GM23338 (cell line): ENCODE data around the gene TNFSF9. TPM values are rescaled to one million over a fixed set of nuclear protein-coding genes. Genes with fewer than 3 reads are reported as not detected.

Source experiments
- ATAC-seq: fragments of 200-7000 bp; cut with Tn5 transposase; 3 replicates; pipeline ENCODE4 v1.9.1; 2020
- DNase-seq: peaks from one replicate; pipeline ENCODE4 v3.0.0-alpha.2; 2015; ENCODE audit warnings: low spot score
- H2AFZ ChIP-seq: fragments of 200-600 bp; sonication (generic); 2 replicates; pipeline ENCODE4 v1.8.0; 2016; ENCODE audit warnings: antibody characterized with exemption, mild to moderate bottlenecking, moderate library complexity
- H3F3A ChIP-seq: fragments of 200-600 bp; sonication (generic); replicated peaks from 2 replicates; pipeline ENCODE4 v1.8.0; 2017; ENCODE audit warnings: antibody characterized with exemption, mixed run types, low read depth
- H3K27ac ChIP-seq: fragments of 200-600 bp; sonication (generic); 2 replicates; pipeline ENCODE4 v1.6.1; 2016; ENCODE audit warnings: low read depth
- H3K27me3 ChIP-seq: fragments of 200-600 bp; sonication (generic); 2 replicates; pipeline ENCODE4 v1.8.0; 2016; ENCODE audit warnings: mild to moderate bottlenecking, mixed run types, moderate library complexity; ENCODE audit not compliant: insufficient read depth
- H3K36me3 ChIP-seq: fragments of 200-600 bp; sonication (generic); 2 replicates; pipeline ENCODE4 v1.8.0; 2016; ENCODE audit warnings: mild to moderate bottlenecking; ENCODE audit not compliant: insufficient read depth
- H3K4me1 ChIP-seq: fragments of 200-600 bp; sonication (generic); 2 replicates; pipeline ENCODE4 v1.8.0; 2016; ENCODE audit warnings: mild to moderate bottlenecking, moderate library complexity; ENCODE audit not compliant: insufficient read depth
- H3K4me2 ChIP-seq: fragments of 200-600 bp; sonication (generic); 2 replicates; pipeline ENCODE4 v1.7.1; 2017; ENCODE audit warnings: mixed run types
- H3K4me3 ChIP-seq: fragments of 200-600 bp; sonication (generic); 2 replicates; pipeline ENCODE4 v1.6.1; 2016; ENCODE audit warnings: mixed run types
- H3K79me2 ChIP-seq: fragments of 200-600 bp; sonication (generic); replicated peaks from 2 replicates; pipeline ENCODE4 v1.8.0; 2017; ENCODE audit warnings: mild to moderate bottlenecking; ENCODE audit not compliant: insufficient read depth
- H3K9me2 ChIP-seq: fragments of 200-600 bp; sonication (generic); 2 replicates; pipeline ENCODE4 v1.8.0; 2017; ENCODE audit not compliant: insufficient read depth
- H4K20me1 ChIP-seq: fragments of 200-600 bp; sonication (generic); replicated peaks from 2 replicates; pipeline ENCODE4 v1.8.0; 2017; ENCODE audit warnings: mild to moderate bottlenecking; ENCODE audit not compliant: insufficient read depth
- H3K27ac Mint-ChIP-seq: 2 replicates; pipeline ENCODE4 v1.8.0; 2020; ENCODE audit warnings: inconsistent platforms, mild to moderate bottlenecking, moderate library complexity, mixed read lengths
- H3K27me3 Mint-ChIP-seq: 3 replicates; pipeline ENCODE4 v1.8.0; 2022; ENCODE audit warnings: low read depth, mild to moderate bottlenecking, moderate library complexity, mixed read lengths, inconsistent platforms; ENCODE audit not compliant: insufficient read depth, poor library complexity
- H3K36me3 Mint-ChIP-seq: 3 replicates; pipeline ENCODE4 v1.8.0; 2021; ENCODE audit warnings: low read depth, mild to moderate bottlenecking, inconsistent platforms, moderate library complexity, mixed read lengths
- H3K4me1 Mint-ChIP-seq: 3 replicates; pipeline ENCODE4 v1.8.0; 2020; ENCODE audit warnings: mild to moderate bottlenecking, inconsistent platforms, mixed read lengths
- H3K4me3 Mint-ChIP-seq: 3 replicates; pipeline ENCODE4 v1.8.0; 2021; ENCODE audit warnings: moderate library complexity, mild to moderate bottlenecking, inconsistent platforms, mixed read lengths
- H3K9me3 Mint-ChIP-seq: 3 replicates; pipeline ENCODE4 v1.8.0; 2020; ENCODE audit warnings: moderate library complexity, mild to moderate bottlenecking, inconsistent platforms, mixed read lengths
- CREB1 ChIP-seq: fragments of 250-450 bp; sonication (Bioruptor Pico); IDR thresholded peaks from 2 replicates; pipeline ENCODE4 v1.5.0; 2020; ENCODE audit warnings: low read depth, mild to moderate bottlenecking, moderate library complexity
- EZH2 ChIP-seq: fragments of 200-600 bp; sonication (generic); IDR thresholded peaks from one replicate; pipeline ENCODE4 v1.8.0; 2017; ENCODE audit warnings: antibody characterized with exemption, mild to moderate bottlenecking, low read depth; ENCODE audit not compliant: unreplicated experiment
- EZH2phosphoT487 ChIP-seq: fragments of 200-600 bp; sonication (generic); IDR thresholded peaks from one replicate; pipeline ENCODE4 v1.8.1; 2018; ENCODE audit warnings: antibody characterized with exemption; ENCODE audit not compliant: unreplicated experiment
- JUNB ChIP-seq: IDR thresholded peaks from one replicate; pipeline ENCODE4 v1.6.1; 2016; ENCODE audit warnings: antibody characterized with exemption; ENCODE audit not compliant: unreplicated experiment
- NANOG ChIP-seq: IDR thresholded peaks from 2 replicates; pipeline ENCODE4 v1.6.1; 2016; ENCODE audit warnings: antibody characterized with exemption, borderline replicate concordance
- STAT1 ChIP-seq: IDR thresholded peaks from one replicate; pipeline ENCODE4 v1.6.1; 2016; ENCODE audit warnings: antibody characterized with exemption; ENCODE audit not compliant: unreplicated experiment
- ZNF114 ChIP-seq: fragments of 250-450 bp; sonication (Bioruptor Pico); IDR thresholded peaks from 2 replicates; pipeline ENCODE4 v1.5.0; 2020; ENCODE audit warnings: mild to moderate bottlenecking, moderate library complexity
- ZNF331 ChIP-seq: fragments of 250-450 bp; sonication (Bioruptor Pico); IDR thresholded peaks from 2 replicates; pipeline ENCODE4 v1.5.0; 2020; ENCODE audit warnings: low read depth, mild to moderate bottlenecking, moderate library complexity
- polyA plus RNA-seq: library from polyadenylated mRNA; unstranded; fragments of >200 nt; fragmentation: Nextera tagmentation; extraction: Ambion mirVana; gene quantifications from 2 replicates; pipeline ENCODE4 v1.2.1, GENCODE V29; 2016
- total RNA-seq: library from RNA; depleted of rRNA; stranded (reverse); fragments of >200 nt; shearing (Covaris generic); gene quantifications from 2 replicates; pipeline ENCODE4 v1.2.3, GENCODE V29; 2014
- TF ChIP-seq, protein P1 (sequence below), 2 experiments: fragments of 200-600 bp in 1 of 2; sonication (generic) in 1 of 2; conservative IDR thresholded peaks; 2 replicates each; pipeline versions ENCODE4 v1.5.1 to v1.6.1; 2016 to 2017; ENCODE audit warnings: antibody characterized with exemption in 2 of 2, low read depth in 2 of 2, mild to moderate bottlenecking in 2 of 2, moderate library complexity in 1 of 2
- TF ChIP-seq, protein P2 (sequence below): IDR thresholded peaks from one replicate; pipeline ENCODE4 v1.6.1; 2018; ENCODE audit warnings: antibody characterized with exemption; ENCODE audit not compliant: unreplicated experiment
- TF ChIP-seq, protein P3 (sequence below): IDR thresholded peaks from 2 replicates; pipeline ENCODE4 v1.6.1; 2016; ENCODE audit warnings: antibody characterized with exemption
- TF ChIP-seq, protein P4 (sequence below): fragments of 250-450 bp; sonication (Bioruptor Pico); IDR thresholded peaks from 2 replicates; pipeline ENCODE4 v1.5.0; 2020; ENCODE audit warnings: mild to moderate bottlenecking, moderate library complexity

TNFSF9 gene
- total and polyA plus RNA-seq, 2 experiments from 2014 or later, result 2.6 to 9.1 TPM

DNA sequence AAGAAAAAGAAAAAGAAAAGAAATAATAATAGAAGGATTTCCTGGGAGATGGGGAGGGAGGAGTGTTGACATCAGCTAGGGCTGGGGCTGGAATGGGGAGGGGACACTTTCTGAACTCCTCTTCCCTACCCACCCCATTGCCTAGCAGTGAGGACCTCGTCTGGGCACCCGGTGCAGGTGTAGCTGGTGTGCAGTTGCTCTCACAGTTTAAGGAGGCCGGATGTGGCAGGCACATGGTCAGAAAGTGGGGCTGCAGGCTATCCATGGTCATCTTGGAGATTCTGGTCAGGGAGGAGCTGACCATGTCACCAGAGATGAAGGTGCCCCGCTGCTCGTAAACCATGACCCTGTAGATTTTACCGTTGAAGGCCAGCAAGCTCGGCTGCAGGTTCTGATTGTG is 20.2 kb upstream of the TNFSF9 start (continued):
- TF ChIP-seq, protein P1, sequence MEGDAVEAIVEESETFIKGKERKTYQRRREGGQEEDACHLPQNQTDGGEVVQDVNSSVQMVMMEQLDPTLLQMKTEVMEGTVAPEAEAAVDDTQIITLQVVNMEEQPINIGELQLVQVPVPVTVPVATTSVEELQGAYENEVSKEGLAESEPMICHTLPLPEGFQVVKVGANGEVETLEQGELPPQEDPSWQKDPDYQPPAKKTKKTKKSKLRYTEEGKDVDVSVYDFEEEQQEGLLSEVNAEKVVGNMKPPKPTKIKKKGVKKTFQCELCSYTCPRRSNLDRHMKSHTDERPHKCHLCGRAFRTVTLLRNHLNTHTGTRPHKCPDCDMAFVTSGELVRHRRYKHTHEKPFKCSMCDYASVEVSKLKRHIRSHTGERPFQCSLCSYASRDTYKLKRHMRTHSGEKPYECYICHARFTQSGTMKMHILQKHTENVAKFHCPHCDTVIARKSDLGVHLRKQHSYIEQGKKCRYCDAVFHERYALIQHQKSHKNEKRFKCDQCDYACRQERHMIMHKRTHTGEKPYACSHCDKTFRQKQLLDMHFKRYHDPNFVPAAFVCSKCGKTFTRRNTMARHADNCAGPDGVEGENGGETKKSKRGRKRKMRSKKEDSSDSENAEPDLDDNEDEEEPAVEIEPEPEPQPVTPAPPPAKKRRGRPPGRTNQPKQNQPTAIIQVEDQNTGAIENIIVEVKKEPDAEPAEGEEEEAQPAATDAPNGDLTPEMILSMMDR (conservative IDR thresholded peaks at IDR 0.05; ENCODE audit: low read depth in 2 of 2), result no peak
- no peak for TF ChIP-seq STAT1
- TF ChIP-seq NANOG, result no peak
- TF ChIP-seq EZH2, result no peak

DNA sequence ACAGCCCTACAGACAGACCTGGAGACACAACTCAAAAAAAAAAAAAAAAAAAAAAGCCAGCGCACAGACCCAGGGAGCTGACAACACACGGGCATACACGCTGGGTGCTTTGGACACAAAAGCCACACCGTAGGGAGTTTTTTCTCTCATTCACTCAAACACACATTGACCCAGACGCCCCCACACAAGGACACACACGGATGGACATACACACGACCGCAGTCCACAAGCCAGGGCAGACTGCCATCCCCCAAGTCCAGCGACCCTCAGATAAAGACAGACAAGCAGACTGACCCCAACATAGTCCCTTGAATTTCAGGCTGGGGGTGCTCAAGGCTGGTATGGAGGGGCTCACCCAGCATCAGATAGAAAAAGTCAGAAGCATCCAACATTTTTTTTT is 16.7 kb upstream of the TNFSF9 start:
- Histone ChIP-seq H3F3A (no peaks in the 10 kb centered on the region), H3K79me2 (no peaks in the 10 kb centered on the region), H2AFZ (no peak overlapping the region), H3K36me3 (no peaks in the 10 kb centered on the region), H3K4me2 (no peak overlapping the region), H4K20me1 (no peaks in the 10 kb centered on the region), H3K4me3 (no peak overlapping the region), H3K27me3 (no peaks in the 10 kb centered on the region), H3K9me2 (no peaks in the 10 kb centered on the region), H3K4me1 (no peaks in the 10 kb centered on the region), H3K27ac (no peak overlapping the region)
- Mint-ChIP-seq H3K4me3 (no peak overlapping the region), H3K9me3 (peaks cover 4% of the 10 kb centered on the region), H3K27ac (no peak overlapping the region), H3K27me3 (peaks cover 13% of the 10 kb centered on the region), H3K4me1 (peaks cover 3% of the 10 kb centered on the region), H3K36me3 (no peaks in the 10 kb centered on the region; the same call in 2 of the 3 replicates)
- no peak for ATAC-seq
- no peak for DNase-seq
- TF ChIP-seq, protein P2, sequence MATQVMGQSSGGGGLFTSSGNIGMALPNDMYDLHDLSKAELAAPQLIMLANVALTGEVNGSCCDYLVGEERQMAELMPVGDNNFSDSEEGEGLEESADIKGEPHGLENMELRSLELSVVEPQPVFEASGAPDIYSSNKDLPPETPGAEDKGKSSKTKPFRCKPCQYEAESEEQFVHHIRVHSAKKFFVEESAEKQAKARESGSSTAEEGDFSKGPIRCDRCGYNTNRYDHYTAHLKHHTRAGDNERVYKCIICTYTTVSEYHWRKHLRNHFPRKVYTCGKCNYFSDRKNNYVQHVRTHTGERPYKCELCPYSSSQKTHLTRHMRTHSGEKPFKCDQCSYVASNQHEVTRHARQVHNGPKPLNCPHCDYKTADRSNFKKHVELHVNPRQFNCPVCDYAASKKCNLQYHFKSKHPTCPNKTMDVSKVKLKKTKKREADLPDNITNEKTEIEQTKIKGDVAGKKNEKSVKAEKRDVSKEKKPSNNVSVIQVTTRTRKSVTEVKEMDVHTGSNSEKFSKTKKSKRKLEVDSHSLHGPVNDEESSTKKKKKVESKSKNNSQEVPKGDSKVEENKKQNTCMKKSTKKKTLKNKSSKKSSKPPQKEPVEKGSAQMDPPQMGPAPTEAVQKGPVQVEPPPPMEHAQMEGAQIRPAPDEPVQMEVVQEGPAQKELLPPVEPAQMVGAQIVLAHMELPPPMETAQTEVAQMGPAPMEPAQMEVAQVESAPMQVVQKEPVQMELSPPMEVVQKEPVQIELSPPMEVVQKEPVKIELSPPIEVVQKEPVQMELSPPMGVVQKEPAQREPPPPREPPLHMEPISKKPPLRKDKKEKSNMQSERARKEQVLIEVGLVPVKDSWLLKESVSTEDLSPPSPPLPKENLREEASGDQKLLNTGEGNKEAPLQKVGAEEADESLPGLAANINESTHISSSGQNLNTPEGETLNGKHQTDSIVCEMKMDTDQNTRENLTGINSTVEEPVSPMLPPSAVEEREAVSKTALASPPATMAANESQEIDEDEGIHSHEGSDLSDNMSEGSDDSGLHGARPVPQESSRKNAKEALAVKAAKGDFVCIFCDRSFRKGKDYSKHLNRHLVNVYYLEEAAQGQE, result no peak
- no peak for TF ChIP-seq JUNB
- no peak for TF ChIP-seq CREB1 (CRISPR knock-in tag)
- no peak for TF ChIP-seq ZNF331
- TF ChIP-seq NANOG, result no peak
- TF ChIP-seq, protein P3, sequence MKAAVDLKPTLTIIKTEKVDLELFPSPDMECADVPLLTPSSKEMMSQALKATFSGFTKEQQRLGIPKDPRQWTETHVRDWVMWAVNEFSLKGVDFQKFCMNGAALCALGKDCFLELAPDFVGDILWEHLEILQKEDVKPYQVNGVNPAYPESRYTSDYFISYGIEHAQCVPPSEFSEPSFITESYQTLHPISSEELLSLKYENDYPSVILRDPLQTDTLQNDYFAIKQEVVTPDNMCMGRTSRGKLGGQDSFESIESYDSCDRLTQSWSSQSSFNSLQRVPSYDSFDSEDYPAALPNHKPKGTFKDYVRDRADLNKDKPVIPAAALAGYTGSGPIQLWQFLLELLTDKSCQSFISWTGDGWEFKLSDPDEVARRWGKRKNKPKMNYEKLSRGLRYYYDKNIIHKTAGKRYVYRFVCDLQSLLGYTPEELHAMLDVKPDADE, result no peak
- TF ChIP-seq, protein P4, sequence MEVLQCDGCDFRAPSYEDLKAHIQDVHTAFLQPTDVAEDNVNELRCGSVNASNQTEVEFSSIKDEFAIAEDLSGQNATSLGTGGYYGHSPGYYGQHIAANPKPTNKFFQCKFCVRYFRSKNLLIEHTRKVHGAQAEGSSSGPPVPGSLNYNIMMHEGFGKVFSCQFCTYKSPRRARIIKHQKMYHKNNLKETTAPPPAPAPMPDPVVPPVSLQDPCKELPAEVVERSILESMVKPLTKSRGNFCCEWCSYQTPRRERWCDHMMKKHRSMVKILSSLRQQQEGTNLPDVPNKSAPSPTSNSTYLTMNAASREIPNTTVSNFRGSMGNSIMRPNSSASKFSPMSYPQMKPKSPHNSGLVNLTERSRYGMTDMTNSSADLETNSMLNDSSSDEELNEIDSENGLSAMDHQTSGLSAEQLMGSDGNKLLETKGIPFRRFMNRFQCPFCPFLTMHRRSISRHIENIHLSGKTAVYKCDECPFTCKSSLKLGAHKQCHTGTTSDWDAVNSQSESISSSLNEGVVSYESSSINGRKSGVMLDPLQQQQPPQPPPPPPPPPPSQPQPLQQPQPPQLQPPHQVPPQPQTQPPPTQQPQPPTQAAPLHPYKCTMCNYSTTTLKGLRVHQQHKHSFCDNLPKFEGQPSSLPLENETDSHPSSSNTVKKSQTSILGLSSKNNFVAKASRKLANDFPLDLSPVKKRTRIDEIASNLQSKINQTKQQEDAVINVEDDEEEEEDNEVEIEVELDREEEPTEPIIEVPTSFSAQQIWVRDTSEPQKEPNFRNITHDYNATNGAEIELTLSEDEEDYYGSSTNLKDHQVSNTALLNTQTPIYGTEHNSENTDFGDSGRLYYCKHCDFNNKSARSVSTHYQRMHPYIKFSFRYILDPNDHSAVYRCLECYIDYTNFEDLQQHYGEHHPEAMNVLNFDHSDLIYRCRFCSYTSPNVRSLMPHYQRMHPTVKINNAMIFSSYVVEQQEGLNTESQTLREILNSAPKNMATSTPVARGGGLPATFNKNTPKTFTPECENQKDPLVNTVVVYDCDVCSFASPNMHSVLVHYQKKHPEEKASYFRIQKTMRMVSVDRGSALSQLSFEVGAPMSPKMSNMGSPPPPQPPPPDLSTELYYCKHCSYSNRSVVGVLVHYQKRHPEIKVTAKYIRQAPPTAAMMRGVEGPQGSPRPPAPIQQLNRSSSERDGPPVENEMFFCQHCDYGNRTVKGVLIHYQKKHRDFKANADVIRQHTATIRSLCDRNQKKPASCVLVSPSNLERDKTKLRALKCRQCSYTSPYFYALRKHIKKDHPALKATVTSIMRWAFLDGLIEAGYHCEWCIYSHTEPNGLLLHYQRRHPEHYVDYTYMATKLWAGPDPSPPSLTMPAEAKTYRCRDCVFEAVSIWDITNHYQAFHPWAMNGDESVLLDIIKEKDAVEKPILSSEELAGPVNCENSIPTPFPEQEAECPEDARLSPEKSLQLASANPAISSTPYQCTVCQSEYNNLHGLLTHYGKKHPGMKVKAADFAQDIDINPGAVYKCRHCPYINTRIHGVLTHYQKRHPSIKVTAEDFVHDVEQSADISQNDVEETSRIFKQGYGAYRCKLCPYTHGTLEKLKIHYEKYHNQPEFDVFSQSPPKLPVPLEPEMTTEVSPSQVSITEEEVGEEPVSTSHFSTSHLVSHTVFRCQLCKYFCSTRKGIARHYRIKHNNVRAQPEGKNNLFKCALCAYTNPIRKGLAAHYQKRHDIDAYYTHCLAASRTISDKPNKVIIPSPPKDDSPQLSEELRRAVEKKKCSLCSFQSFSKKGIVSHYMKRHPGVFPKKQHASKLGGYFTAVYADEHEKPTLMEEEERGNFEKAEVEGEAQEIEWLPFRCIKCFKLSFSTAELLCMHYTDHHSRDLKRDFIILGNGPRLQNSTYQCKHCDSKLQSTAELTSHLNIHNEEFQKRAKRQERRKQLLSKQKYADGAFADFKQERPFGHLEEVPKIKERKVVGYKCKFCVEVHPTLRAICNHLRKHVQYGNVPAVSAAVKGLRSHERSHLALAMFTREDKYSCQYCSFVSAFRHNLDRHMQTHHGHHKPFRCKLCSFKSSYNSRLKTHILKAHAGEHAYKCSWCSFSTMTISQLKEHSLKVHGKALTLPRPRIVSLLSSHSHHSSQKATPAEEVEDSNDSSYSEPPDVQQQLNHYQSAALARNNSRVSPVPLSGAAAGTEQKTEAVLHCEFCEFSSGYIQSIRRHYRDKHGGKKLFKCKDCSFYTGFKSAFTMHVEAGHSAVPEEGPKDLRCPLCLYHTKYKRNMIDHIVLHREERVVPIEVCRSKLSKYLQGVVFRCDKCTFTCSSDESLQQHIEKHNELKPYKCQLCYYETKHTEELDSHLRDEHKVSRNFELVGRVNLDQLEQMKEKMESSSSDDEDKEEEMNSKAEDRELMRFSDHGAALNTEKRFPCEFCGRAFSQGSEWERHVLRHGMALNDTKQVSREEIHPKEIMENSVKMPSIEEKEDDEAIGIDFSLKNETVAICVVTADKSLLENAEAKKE, result no peak
- no peak for TF ChIP-seq EZH2phosphoT487
- no peak for TF ChIP-seq EZH2
- TF ChIP-seq ZNF114, result no peak
